ENCODE data around the gene PTGES.

Gene PTGES

DNA sequence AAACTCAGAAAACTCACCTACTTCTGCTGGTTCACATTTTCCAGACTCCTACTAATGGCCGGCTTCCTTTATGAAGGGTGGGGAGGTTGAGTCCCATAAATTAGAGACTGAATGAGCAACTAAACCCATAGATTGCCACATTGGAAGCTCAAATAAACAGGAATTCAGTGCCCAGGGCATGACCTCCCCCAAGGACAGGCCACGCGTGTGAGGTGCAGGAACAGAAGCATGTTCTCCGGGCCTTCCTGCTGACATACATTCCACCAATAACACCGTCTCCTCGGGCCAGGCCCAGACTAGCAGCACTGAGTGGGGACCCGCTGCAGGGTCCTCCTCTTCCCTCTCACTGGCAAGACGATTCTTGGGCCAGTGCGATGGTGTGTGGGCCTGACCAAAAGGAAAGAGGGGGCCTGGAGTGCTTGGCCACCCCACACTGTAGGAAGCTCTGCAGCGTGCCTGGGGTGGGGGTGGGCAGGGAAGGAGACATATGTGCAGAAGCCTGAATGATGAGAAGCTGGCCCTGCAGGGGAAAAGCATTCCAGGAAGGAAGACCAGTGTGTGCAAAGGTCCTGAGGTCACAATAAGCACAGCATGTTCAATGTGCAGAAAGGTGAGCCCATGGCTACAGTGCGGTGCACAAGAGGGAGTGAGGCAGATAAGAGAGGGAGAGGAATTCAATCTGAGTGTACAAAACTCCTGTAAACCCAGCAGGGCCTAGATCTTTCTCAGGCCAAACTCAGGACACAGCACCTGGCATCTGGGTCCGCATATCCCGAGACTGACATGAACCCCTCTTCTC lies 12.0 kb downstream of the PTGES start:
- no peak for DNase-seq

DNA sequence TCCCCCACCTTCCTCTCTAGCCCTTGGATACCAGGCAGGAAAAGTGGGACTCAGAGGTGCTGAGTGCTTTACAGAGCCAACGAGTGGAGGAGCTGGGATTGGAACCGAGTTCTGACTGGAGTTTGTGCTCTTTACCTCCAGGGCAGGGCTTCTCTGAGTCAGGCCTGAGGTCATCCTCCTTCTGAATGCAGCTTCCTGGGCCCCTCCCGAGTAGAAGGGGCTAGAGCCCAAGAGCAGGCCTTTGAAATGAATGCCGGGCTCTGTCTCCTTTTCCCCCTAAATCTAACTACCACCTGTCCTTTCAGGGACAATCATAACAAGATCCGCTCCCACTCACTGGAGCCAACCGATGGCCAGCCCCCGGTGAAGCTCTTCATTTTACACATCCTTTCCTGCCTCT lies 12.7 kb downstream of the PTGES start:
- no peak for DNase-seq

DNA sequence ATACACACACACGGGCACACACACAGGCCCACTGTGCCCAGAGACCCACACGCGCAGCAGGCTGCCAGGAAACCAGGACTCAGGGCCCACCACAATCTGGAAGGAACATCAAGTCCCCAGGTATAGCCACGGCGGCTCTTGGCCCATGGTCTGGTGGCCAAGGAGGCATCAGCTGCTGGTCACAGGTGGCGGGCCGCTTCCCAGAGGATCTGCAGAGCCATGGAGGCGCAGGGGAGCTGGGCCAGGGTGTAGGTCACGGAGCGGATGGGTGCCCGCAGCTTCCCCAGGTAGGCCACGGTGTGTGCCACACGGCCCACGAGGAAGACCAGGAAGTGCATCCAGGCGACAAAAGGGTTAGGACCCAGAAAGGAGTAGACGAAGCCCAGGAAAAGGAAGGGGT lies 13.4 kb downstream of the PTGES start:
- DNase-seq: no peak

DNA sequence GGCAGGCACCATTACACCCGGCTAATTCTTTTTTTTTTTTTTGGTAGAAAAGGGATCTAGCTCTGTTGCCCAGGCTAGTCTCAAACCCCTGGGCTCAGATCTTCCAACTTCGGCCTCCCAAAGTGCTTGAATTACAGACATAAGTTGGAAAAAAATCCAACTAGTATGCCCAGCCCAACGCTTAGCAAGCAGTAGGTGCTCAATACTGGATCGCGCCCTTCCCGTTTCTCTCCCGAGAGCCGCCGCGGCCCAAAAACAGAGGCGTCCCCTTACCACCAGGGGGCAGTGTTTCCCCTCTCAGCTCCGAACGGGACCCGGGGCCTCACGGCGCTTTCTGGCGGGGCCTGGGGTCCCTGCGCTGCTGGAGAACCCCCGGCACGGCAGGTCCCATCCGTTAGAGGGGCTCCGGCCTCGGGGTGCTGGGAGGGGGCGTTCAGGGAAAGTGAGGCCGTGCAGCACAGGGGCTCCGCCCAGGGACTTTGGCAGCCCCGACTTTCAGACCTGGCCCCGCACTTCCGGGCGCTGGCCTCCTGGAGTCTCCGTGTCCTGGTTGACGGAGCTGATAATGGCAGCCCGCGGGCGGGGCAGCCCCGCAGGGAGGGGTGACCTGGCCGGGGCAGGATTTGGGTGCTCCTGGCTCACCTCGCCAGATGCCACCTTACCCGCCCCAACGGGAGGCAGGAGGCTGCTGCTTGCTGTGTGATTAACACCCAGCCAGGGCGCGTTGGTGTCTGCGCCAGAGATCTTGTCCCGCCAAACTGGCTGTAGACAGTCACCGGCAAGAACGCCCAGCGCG lies 15.2 kb downstream of the PTGES start:
- peak; percentile 91 for DNase-seq

DNA sequence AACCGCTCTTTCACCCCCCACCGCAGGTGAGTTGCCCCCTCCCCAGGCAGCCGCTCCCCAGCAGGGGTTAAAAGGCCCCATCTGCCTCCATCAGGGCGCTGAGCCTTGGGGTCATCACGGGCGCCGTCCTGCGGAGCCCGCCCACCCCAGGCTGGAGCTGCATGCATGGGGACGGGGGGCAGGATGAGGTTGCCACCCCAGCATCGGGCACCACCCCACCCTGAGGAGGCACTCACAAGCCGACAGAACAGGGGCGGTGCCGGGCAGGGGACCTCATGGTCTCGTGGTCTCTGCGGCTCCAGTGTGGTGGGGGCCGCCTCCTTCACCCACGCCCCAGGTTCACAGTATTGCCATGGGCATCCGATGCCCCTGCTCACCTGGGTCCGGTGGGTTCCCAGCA lies 16.5 kb downstream of the PTGES start:
- no peak for DNase-seq

DNA sequence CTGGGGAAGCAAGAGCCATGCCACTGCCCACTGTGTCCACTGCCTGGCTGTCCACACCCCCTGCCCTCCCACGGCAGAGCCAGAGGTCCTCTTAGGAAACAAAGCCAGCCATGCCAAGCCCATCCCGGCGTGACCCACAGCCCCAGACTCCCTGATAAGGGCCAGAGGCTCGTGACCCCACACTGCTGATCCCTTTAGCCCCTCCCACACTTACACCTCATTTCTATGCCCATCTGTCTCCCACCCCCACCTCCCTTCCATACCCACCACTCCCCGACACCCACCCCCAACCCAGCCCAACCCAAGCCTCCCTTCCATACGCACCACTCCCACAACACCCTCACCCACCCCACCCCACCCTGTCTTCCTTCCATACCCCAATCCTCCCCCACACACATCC lies 17.3 kb downstream of the PTGES start:
- DNase-seq: no peak

DNA sequence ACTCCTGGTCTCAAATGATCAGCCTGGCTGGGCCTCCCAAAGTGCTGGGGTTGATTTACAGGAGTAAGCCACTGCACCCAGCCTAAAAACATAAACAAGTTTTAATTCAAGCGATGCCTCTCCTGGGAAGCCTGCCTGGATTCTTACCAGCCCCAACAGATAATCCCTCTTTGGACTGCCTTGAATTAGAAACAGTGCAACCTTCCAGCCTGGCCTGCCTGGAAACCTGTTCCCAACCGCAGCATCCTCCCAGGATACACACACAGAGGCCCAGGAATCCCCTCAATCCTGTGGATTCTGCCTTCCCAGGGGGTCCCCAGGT lies 19.2 kb downstream of the PTGES start:
- DNase-seq: no peak

DNA sequence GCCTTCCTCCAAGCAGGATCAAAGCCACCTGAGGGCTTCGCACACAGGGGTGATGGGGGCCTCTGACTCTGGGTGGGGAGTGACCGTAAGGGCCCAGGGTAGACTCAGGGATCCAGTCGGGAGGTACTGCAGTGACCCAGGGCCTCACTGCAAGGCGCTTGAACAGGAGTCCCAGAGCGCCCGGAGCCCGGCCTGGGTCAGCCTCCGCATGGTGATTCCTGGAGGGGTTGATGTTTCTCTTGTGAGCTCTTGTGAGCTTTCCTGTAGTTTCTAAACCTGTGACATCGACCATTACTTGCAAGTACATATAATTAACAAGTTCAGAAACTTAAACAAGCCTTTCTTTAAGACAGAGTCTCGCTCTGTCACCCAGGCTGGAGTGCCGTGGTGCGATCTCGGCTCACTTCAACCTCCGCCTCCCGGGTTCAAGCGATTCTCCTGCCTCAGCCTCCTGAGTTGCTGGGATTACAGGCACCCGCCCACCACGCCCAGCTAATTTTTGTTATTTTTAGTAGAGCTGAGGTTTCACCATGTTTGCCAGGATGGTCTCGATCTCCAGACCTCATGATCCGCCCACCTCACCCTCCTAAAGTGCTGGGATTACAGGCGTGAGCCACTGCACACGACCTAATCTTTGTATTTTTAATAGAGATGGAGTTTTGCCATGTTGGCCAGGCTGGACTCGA lies 19.8 kb downstream of the PTGES start:
- no peak for DNase-seq

DNA sequence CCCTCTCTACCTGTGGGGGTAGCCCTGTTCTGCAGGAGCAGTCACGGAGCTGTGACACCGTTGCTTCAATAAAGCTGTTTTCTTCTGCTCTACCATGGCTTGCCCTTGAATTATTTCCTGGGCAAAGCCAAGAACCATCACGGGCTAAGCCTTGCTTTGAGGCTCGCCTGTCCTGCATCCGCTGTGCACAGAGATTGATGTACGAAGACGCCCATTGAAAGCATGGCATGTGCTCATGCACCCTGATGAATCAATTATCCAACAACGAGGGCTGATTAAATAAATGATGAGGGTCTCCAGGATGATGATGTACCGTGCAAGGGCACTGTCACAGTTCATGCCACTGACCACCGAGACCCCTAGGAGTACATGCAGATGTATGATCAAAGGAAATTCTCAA lies 20.7 kb downstream of the PTGES start:
- no peak for DNase-seq

DNA sequence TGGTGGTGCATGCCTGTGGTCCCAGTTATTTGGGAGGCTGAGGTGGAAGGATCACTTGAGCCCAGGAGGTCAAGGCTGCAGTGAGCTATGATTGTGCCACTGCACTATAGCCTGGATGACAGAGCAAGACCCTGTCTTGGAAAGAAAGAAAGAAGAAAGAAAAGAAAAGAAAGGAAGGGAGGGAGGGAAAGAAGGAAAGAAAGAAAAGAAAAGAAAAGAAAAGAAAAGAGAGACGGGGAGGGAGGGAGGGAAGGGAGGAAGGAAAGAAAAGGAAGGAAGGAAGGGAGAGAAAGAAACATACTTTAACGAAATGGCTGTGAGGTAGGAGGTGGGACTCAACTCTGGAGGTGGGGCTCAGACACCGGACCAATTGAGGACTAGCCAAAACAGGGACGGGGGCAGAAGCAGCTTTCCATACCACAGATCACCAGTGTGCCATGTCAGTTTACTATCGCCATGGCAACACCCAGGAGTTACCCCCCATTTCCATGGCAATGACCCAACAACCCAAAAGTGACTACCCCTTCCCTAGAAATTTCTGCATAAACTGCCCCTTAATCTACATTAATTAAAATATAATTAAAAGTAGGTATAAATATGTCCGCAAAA lies 21.3 kb downstream of the PTGES start:
- no peak for DNase-seq

DNA sequence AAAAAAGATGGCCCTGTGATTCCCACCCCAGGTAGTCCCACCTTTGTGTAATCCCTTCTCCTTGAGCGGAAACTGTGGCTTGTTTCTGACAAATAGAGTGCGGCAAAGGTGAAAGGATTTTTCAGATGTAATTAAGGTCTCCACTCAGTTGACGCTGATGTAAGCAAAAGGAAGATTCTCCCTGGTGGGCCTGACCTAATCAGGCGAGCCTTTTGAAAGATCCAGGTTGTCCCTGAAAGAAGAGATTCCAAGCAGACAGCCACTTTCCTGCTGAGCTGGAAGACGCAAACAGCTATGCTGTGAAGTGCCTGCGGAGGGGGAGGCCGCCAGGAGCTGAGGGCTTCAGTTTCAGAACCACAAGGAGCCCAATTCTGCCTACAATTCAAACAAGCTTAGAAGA lies 24.1 kb downstream of the PTGES start:
- DNase-seq: no peak

DNA sequence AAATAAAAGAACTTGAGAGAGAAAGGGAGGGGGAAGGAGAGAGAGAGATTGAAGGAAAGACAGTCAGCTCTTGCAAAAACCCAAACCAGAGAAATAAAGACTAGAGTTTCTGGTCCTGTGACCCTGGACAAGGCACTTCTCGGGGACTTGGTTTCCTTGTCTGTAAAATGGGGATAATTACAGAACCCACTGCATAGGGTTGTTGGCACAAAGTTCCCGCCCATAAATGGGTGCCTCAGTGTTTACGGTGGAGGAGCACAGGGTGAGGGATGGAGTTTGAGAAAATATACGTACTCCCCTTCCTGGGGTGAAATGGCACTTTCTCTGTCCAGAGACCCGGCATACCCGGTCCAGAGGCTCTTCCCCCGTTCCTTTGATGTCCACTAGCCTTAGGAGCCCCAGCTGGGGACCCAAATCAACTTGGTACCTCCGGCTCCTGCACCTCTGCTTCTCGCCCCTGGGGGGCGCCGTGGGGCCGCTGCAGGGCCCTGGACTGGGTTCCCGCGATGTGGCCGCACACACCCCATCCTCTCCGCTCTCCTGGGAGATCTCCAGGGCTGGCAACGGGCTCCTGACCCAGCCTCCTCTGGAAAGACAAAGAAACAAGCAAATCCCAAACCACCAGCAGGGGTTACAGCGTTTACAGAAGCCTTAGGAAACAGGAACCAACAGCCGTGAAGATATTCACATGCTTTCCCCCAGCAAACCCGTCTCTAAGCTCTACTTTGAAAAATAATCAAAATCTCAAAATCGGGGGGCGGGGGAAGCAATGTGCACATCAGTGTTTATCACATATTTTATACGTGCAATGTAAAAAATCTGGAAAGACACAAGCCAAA lies 26.3 kb downstream of the PTGES start:
- DNase-seq: peak; percentile 61

DNA sequence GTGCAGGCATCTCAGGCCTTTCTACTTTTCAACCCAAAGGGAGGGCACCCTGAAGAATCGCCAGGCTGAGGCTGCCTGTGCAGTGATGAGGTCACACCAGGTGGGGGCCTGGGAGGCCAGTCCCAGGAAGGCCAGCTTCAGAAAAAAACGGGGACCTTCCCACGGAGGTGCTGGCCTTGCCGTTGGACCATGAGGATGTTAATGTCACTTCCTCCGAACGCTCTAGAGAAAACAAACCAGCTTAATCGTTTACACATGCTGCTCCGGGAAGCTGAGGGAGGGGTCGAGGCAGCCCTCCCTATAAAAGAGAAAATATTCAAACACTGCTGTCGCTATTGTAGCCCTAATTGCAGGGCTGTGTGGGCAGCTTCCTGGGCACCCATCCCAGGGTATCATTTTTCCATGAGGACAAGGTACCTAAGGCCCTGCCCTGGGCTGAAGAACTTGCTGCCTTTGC lies 27.0 kb downstream of the PTGES start:
- no peak for DNase-seq

DNA sequence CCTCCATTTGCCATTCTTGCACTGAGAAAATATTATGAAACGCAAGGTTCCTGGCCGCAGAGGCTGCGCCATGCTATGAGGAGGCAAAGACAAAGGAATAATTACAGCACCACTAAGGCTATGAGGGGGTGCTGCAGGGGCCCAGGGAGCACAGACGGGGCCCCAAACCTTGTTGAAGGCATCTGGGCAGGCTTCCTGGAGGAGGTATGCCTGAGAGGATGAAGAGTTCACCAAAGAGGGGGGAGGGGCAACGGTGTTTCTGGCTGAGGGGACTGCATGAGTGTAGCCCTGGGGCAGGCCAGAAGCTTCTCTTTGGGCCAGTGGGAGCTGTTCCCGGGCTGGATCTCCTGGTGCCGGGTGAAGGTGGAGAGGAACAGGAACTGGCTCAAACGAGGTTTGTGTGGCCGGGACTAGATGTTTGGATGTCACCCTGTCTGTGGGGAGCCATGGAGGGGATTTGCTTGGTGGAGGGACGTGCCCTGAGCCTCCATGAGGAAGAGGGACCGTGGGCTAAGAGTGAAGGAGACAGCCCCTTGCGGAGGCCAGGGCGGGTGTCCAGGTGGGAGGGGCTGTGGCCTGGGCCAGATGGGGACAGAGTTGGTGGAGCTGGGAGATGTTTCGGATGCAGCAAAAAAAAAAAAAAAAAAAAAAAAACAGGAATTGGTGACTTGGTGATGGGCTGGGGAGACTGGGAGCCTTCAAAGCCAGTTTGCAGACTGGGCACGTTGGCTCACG lies 28.2 kb downstream of the PTGES start:
- no peak for DNase-seq

DNA sequence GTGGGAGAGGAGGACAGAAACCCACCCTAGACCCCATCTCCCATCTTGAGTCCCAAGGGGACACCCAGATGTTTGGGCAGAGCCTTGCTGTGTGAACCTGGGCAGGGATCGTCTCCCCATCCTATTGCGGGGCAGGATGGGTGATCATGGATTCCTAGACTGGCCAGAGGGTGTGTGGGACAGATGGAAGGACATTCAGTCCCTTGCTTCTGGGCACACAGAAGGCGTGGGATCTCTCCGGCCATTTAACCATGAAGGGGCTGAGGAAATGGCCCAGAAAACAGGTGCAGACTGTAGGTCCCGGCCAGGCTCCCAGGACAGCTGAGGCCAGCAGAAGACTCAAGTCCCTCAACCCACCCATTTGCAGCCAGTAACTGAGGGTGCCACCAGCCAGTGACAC lies 29.9 kb downstream of the PTGES start:
- DNase-seq: no peak

DNA sequence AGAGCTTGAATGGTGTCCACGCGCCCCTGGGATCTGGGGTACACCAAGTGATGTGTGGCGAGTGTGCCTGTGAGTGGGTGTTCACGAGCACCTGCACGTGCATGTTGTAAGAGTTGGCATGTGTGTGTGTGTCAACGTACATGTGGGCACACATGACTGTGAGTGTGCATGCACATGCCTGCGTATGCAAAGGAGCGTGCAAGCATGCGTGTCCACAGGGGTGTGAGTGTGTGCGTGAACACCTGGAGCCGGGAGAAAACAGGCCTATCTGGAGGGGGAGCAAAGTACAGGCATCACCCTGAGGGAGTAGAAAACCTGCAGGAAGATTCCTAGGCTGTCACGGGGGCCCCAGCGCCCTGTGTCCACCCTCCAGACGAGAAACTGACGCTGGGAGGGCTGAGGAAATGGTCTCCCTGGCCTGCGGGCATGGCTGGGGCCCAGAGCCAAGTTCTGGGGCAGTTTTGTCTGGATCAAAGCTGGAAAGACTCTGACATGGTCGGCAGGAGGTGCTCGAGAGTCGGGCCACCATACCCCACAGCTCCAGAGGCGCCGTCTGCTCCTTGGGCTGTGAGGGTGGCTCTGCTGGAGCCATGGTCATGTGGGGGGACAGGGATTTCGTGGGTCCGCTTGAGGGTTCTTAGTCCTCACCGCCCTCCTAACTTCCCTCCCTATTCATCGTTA lies 31.8 kb downstream of the PTGES start:
- DNase-seq: no peak

DNA sequence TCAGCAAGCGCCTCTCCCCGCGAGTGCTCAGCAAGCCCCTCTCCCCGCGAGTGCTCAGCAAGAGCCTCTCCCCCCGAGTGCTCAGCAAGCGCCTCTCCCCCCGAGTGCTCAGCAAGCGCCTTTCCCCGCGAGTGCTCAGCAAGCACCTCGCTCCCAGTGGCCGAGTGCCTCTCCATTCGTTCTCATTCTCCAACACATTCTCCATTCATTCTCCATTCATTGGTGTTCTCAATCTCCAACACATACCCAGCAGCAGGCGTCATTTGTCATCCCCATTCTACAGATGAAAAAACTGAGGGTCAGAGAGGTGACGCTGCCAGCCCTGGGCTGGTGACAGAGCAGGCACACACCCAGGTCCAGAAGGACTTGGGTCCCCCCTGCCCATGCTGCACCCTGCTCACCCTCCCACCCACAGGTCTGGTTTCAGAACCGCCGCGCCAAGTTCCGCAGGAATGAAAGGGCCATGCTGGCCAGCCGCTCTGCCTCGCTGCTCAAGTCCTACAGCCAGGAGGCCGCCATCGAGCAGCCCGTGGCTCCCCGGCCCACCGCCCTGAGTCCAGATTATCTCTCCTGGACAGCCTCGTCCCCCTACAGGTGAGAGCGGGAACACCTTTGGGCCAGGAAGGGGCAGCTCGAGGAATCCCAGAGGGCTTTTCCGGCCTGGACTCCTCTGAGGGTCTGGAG lies 32.5 kb downstream of the PTGES start:
- no peak for DNase-seq

DNA sequence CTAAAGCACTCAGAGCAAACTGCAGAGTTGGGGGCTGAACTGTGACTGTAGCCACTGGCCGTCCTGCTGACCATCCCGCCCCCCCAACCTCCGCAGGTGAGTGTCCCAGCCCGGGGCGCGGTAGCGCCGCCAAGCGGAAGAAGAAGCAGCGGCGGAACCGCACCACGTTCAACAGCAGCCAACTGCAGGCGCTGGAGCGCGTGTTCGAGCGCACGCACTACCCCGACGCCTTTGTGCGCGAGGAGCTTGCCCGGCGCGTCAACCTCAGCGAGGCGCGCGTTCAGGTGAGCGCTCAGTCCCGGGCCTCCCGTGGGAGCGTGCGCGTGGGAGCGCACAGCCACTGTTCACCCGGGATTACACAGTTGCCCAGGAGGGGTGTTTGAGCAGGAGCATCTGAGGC lies 33.7 kb downstream of the PTGES start:
- DNase-seq: no peak

DNA sequence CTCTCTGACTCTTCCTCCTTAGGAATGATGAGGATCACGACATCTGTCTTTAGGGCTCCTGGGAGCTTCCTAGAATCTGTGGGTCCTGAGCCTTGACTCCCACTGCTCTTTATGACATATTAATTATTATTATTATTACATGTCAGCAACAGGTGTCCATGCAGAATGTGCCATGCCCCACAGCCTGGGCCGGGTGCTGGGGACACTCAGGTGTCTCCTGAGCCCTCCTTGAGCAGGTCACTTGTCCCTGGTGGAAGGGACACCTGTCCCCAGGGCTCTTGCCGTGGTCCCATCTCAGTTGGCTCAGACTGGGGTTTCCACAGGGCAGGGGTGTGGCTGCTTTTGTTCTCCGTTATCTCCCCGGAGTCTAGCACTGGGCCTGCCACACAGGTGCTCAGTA lies 34.2 kb downstream of the PTGES start:
- DNase-seq: no peak

DNA sequence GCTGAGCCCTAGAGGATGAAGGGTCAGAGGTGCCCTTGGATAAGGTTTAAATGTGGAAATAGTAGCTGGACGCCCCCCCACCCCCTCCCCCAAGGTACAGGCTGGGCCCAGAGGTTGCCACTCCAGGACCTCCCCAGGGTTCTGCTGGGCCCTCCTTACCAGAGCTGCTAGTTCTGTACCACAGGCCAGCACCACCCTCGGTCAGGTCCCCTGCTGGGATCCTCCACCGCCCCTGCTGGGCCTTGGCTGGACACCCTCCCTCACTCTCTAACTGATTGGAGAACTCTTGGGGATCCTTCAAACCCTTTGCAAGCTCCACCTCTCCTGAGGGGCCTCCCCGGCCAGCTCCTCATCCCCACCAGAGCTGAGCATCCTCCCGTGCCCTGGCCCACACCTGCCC lies 34.9 kb downstream of the PTGES start:
- DNase-seq: no peak

DNA sequence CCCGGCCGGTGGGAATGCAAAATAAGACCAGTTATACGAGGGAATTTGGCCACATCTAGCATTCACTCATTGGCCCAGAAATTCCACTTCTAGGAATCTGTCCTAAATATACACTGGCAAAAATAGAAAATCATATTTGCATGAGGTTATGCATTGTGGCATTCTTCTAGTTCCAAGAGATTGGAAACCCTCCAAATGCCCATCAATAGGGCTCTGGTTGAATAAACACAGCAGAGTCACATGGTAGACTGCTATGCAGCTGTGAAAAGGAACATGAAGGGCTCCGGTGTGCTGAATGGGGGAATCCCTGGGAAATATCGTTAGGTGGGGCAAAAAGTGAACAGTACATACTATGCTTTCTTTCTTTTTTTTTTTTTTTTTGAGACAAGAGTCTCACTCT lies 36.8 kb downstream of the PTGES start:
- DNase-seq: no peak

Measured in activated CD4-positive, CD25-positive, alpha-beta regulatory T cell treated with anti-CD3 and anti-CD28 coated beads, Interleukin-2, amount 50 U/mL, for 72 hours (primary cell).